AG08395 (cell line): ENCODE data around the gene KCTD4.
"Not testable (repeated sequence)": the region's sequence is repeated elsewhere in the genome, so short reads cannot be mapped to it uniquely, and the experiment has no call there.

ENCODE experiments used
- DNase-seq: peaks from one replicate; pipeline ENCODE4 v3.0.0; 2012; ENCODE audit warnings: mixed read lengths, low spot score

KCTD4 gene

DNA sequence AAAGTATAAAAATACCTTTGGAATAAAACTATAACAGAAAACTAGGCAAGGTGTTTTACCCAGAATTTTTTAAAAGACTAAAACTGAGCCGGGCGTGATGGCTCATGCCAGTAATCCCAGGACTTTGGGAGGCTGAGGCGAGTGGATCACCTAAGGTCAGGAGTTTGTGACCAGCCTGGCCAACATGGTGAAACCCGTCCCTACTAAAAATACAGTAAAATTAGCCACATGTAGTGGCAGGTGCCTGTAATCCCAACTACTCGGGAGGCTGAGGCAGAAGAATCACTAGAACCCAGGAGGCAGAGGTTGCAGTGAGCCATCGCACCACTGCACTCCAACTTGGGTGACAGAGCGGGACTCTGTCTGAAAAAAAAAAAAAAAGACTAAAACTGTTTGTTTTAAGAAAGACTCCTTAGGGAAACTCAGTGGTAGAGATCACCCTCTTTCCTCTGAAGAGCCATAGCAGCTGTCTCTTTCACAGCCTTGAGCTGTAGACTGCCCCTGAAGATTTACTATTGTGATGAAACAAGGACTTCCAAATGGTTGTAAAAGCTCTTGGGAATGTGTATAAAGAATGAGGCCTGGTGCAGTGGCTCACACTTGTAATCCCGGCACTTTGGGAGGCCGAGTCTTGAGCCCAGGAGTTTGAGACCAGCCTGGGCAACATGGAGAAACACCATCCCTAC, 14.7 kb upstream of the KCTD4 start:
- no peak for DNase-seq

DNA sequence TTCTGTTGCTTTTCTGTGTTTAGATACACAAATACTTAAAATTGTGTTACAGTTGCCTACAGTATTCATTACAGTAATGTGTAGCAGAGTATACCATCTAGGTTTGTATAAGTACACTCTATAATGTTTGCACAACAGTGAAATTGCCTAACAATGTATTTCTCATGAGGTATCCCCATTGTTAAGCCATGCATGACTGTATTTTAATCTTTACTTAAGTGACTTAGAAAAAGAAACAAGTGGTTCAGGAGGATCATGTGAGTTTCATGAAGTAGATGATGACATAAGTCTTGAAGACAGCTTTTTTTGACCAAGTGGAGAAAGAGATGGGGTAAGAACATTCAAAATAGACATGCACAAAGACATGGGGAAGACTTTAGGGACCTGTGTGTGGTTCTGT, 8.4 kb upstream of the KCTD4 start:
- no peak for DNase-seq

DNA sequence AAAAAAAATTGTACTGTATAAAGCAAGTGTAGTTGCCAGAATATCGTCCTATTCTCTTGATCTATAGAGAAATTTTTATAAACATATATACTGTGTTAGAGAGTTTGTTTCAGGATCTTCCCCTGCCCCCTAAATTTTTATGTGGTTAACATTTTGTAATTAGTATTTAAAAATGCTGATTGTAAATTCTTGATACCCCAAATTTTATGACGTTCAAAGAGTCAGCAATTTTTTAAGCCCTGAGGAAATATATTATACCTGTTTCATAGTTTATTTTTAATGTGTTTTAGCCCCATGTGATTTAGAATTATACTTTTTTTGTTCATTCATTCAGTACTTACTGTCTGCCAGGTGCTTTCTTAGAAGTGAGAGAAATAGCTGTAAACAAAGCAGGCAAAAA, 7.3 kb upstream of the KCTD4 start:
- DNase-seq: no peak

DNA sequence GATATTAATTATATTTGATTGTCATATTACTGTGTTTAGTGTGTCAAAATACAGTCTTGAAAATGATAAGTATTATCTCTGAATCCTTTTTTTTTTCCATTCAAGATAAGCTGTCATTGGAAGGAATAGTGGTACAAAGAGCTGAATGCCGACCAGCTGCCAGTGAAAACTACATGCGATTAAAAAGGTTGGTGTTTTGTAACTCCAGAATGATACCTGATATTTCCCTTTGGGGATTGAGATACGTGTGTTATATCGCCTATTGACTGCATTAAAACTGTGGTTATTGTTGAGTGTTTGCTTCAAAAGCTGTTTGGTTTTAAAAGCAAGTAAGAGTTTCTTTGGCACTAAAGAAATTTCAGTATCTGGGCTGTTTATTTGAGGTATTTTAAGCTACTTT, 6.5 kb upstream of the KCTD4 start:
- DNase-seq: no peak

DNA sequence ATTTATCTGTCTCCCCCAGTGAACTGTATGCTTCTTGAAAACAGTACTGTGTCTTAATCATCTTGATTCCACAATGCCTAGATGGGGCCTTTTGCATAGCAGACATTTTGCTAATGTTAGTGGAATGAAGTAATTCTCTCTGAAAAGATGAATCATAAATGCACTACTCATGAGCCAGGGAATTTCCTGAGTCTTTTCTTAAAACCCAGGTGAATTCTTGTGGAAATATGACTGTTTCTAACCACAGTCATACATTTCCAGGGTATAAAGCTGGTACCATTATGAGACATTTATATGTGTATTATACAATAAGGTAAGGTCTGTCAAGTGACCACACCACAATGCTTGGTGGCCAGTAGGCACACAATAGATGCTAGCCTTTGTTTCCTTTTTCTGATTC, 5.5 kb upstream of the KCTD4 start:
- DNase-seq: peak; percentile 77

DNA sequence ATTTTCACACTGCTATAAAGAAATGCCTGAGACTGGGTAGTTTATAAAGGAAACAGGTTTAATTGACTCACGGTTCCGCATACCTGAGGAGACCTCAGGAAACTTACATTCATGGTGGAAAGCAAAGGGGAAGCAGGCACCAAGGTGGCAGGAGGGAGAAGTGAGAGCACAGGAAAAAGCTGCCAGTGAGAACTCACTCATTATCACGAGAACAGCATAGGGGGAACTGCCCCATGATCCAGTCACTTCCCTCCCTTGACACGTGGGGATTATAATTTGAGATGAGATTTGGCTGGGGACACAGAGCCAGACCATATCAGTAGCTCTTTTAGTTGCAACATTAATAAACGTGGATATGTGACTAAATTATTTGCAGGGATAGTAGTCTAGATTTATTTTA, 4.3 kb upstream of the KCTD4 start:
- DNase-seq: no peak

DNA sequence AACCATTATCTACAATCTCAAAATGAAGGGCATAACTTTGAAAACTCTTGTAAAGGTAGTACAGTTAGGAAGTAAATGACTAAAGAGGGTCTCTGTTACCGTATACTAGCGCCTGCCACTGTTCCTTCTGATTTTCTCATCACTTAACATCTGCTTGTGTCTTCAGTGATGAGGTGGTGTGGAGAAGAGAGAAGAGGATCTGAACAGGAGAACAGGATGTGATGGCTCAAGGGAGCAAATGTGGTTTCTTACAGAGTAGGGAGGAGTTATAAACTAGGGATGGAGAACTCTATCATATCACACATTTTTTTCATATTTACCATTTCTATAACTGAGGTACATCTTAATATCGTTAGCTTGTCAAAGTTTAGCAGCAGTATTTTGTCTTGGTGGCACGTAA, 1.1 kb downstream of the KCTD4 start:
- no peak for DNase-seq

DNA sequence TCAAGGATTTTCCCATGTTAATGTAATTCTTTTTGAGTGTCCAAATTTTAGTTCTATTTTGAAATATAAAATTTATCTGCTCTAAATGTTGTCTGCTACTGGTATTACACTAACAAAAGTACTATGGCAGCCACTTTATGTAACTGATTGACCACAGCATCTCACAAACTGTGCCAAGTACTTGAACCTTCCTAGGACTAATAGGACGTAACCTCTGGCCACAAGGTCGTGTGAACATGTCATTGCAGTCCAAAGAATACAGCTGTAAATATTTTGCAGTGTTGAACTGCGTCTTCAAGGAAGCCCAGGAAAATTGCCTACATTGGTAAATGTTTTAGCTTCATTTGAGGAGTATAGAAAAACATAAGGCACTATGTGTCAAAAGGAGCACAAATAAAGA, 1.9 kb downstream of the KCTD4 start:
- no peak for DNase-seq

DNA sequence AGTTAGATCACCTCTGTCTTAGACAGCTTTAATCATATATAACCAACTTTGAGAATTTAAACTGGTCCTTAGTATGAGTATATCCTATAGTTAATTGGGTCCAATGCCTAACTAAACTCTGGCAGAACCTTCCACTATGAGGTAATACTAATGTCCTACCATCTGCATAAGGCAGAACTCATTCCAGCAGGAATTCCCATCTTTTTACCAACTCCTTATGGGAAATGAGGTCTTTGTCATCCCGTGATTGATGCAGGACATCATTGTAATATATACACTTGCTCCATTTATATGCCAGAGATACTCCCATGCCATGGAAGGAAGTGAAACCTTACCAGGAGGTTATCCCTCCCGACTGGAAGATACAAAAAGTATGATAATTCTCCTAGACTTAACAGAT, 2.8 kb downstream of the KCTD4 start:
- DNase-seq: no peak

DNA sequence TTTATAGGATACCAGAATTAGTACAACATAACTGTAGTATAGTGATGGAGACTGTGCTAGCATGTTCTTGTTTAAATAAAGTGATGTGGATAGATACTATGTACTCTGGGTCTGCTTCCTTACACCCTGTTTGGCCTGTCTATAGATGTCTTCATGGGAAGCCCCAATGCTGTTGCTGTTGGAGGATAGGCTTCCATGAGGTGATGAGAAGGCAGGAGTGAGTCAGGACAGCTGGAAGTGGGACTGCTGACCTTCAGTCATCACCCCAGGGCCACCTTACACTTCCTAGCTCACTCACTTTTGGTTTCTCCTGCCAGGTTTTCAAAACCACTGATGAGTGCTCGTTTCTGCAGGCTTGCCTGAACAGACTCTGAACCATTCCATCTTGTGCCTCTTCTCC, 4.2 kb downstream of the KCTD4 start:
- peak; percentile 15 for DNase-seq

DNA sequence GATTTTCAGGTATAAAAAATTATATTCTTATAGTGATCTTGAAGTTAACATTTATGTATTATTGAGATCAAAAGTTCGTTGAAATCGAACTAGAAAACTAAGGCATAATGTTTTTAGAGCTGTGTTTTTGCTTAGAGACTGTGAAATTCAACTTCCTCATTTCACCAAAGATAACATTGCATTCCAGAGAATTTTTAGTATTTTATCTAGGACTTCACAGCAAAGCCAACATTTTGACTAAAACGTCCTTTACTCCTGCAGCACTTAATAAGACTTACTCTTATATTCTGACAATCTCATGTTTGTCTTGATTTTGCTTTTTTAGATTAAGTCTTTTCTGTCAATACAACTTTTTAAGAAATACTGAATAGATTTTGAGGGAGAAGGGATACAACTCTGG, 4.7 kb downstream of the KCTD4 start:
- DNase-seq: no peak

DNA sequence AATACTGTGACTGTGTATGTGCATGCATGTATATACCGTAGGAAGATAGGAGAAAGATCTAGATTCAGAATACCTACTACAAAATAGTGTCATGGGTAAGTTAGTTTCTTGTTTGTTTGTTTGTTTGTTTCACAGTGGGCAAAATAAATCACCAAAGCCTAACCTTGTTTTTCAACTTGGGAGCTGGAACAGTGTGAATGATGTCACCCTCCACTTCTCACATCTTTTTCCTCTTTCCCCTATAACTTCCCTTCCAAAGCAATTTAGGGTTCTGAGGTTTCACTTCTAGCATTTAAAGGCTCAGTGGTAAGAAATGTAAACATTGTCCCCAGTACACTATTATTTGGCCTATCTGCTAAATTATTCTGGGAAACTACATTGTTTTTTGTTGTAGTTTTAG, 5.4 kb downstream of the KCTD4 start:
- no peak for DNase-seq

DNA sequence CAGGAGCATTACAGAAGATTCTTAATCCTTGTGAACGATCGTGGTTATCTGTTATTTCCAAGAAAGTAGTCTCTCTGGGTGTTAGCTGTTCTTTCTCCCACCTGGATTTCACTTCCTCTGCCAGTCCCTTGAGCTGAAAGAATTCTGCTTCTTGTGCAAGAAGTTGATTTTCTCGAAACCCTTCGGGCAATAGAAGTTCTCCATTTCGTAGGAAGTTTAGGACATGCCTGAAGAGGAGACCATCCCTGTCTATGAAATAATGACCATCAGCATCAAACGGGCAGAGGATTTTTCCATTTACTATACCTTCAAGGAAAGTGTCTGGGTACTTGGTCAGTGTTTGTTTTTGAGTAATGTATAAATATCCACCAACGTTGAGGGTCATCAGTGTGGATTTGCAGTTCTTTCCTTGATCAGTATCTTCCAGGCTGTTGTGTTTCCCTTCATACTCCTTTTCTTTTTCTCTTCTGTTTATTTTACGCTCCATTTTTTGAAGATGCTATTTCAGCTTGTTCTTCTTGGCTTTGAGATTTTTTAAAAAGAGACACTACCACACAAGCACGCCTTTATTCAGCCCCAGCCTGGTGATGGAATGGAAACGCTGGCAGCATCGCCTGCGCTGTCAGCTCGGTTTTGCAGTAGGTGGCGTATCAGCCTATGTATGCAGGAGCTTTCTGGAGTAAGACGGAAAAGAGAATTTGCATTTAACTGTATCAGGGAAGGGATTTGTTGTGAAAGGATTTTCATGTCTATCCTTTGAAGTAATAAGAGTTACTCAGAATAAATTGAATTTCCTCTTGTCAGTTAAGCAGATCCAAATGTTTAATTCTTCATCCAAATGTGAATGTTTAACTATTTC, 6.5 kb downstream of the KCTD4 start:
- no peak for DNase-seq

DNA sequence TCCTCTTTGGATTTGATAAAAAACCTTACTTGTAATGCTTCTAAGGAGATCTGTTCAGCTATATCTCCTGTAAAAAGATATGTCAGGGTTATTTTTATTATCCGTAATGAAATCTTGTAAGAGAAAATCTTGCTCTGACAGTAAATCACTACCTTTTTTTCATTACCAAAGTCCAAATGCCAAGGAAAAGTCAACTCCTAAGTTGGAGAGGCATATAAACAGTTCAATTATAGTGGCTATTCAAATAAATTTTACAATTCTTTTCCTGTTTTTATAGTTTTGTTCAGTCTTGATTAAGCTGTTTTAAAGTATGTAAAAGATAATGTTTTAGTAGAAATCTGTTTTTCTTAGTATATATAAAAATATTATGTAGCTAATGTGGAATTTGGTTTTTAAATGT, 9.0 kb downstream of the KCTD4 start:
- DNase-seq: no peak

DNA sequence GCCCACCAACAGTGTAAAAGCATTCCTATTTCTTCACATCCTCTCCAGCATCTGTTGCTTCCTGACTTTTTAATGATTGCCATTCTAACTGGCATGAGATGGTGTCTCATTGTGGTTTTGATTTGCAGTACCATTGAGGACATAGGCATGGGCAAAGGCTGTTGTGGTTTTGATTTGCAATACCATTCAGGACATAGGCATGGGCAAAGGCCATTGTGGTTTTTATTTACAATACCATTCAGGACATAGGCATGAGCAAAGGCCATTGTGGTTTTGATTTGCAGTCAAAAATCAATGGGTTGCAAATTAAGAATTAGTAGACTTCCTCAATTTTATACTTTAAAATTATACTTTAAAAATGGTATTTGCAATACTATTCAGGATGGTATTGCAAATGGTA, 11.3 kb downstream of the KCTD4 start:
- peak; percentile 26 for DNase-seq

DNA sequence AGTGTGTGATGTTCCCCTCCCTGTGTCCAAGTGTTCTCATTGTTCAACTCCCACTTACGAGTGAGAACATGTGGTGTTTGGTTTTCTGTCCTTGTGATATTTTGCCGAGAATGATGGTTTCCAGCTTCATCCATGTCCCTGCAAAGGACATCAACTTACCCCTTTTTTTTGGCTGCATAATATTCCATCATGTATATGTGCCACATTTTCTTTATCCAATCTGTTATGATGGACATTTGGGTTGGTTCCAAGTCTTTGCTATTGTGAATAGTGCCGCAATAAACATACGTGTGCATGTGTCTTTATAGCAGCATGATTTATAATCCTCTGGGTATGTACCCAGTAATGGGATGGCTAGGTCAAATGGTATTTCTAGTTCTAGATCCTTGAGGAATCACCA, 11.8 kb downstream of the KCTD4 start:
- DNase-seq: not testable (repeated sequence)

DNA sequence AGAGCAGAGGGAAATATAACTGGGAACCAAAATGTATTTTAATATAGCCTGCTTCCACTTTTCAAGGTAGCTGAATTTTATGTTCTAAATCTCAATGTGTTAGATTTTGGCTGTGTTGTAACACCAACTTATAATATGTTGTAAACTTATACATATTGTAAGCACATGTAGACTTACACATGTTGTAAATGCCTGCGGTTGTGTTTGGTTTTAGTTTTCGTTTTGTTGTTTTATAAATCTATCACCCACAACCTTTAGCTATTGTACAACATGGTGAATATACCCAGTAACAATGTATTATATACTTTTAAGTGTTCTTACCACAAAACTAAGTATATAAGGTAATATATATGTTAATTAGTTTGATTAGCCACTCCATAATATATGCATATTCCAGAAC, 15.6 kb downstream of the KCTD4 start:
- DNase-seq: no peak

DNA sequence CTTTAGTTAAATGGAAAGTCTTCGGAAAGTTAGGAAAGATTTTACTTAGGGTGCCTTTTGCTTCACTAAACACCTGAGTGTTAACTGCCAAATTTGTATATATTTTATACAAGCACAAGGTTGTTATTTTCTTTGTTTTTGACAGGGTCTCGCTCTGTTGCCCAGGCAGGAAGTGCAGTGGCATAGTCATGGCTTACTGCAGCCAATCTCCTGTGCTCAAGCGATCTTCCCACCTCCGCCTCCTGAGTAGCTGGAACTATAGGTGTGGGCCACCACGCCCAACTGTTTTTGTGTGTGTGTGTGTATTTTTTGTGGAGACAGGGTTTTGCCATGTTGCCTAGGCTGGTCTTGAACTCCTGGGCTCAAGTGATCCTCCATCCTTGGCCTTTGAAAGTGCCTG, 16.2 kb downstream of the KCTD4 start:
- no peak for DNase-seq

DNA sequence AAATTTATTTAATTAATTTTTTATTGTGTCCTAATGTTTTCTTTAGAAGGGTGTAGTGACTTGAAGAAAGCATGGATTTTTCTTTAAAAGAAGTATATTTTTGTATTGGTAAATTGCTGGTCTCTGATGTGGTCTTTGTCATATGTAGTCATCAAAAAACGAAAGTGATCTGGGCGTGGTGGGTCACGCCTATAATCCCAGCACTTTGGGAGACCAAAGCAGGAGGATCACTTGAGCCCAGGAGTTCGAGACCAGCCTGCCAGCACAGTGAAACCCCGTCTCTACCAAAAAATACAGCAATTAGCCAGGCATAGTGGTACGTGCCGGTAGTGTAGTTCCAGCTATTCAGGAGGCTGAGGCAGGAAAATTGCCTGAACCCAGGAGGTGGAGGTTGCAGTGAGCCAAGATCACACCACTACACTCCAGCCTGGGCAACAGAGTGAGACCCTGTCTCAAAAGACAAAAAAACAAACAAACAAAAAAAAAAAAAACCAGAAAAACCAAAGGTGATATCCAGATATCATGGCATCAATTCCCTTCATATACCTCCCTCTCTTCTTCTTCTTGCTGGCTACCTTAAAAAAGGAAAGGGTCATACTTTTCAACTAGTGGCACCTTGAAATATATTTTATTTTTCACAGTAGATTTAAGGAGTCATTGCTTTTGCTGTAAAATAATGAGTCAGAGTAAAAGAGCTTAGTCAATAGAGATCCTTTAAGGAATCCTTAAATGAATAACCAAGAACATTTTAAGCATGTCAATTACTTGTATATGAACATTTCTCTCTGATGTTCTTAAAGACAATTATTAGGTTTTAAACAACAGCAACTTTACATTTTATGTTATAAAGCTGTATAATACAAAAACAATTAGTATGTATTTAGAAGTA, 19.9 kb downstream of the KCTD4 start:
- no peak for DNase-seq

DNA sequence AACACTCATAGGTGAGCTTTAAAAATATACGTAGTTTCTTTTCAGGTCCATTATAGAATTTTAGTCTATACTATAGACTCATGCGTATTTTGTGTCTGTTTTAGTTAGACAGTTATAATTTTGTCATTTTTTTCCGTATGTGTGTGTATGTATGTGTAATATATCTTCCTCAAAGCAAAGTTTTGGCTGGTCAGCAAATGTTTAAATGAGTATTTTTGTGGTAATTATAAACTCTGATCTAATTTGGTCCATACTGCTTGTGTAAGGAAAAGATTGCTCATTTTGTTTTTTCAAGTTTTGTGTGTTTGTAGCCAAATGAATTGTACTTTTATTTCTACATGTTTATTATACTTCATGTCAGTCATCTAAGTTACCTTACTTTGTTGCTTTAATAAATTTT, 20.5 kb downstream of the KCTD4 start:
- no peak for DNase-seq

DNA sequence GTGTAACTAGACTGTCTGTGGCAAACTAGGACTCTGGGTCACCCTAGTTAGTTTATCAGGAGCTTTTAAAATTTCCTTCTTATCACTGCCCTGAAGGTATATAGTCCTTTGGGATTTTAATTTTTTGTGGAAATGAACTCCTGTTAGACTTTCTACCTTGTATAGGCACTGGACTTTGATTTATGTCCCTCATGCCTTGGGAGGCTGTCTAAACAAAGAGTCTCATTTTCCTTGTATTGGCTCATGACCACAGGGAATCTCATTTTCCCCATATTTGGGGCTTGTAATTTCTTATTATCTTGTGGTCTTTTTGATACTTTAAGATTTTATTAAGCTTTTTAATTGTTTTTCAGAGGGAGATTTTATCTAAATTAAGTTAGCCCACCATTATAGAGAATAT, 21.4 kb downstream of the KCTD4 start:
- no peak for DNase-seq

DNA sequence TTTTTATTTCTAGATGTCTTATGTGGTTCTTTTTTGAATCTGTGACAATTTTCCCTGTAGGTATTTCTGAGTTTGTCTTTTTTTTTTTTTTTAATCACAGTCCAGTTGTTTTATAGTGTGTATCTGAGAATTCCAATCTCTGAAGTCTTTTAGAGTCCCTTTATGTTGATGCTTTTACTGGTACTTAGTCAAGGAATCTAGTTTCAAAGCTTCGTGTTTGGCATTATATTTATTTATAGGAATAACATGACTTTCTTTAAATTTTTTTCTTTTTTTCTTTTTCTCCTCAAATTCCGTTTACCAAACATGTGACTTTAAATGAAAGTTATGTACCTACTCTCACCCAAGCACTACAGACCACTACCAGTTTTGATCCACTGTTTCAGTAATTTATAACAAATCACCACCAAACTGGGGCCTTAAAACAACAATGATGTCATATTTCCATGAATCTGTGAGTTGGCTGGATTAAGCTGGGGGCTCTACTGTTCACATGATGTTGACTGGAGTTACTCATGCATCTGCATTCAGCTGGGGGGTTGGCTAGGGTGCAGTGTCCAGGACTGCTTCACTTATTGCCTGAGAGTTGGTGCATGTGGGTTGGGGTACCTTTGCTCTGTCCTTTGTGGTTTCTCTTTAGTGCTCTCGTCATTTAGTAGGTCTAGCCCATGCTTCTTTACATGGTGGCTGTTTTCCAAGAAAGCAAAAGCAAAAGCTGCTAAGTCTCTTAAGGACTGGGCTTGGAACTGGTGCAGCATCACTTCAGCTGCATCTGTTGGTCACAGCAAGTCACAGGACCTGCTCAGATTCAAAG, 22.3 kb downstream of the KCTD4 start:
- DNase-seq: peak; percentile 10
